Nephron progenitor cell (in vitro differentiated cells): ENCODE data around the gene NEAT1.

Experiments used
- DNase-seq: peaks from one replicate; pipeline ENCODE4 v3.0.0; 2021
- H3K27ac Mint-ChIP-seq: 2 replicates; pipeline ENCODE4 v1.8.0; 2021; ENCODE audit warnings: mild to moderate bottlenecking, moderate library complexity, mixed read lengths
- H3K27me3 Mint-ChIP-seq: 2 replicates; pipeline ENCODE4 v1.8.0; 2021; ENCODE audit warnings: mild to moderate bottlenecking, low read depth, mixed read lengths; ENCODE audit not compliant: poor library complexity
- H3K36me3 Mint-ChIP-seq: 2 replicates; pipeline ENCODE4 v1.8.0; 2021; ENCODE audit warnings: low read depth, mixed read lengths
- H3K4me1 Mint-ChIP-seq: 2 replicates; pipeline ENCODE4 v1.8.0; 2021; ENCODE audit warnings: mixed read lengths
- H3K4me3 Mint-ChIP-seq: 2 replicates; pipeline ENCODE4 v1.8.0; 2021; ENCODE audit warnings: mild to moderate bottlenecking, moderate library complexity, mixed read lengths
- H3K9me3 Mint-ChIP-seq: 2 replicates; pipeline ENCODE4 v1.8.0; 2021; ENCODE audit warnings: mild to moderate bottlenecking, moderate library complexity, mixed read lengths
- TF ChIP-seq, protein P1 (sequence below): fragments of 200-600 bp; sonication (generic); IDR thresholded peaks from 2 replicates; pipeline ENCODE4 v1.5.0; 2021; ENCODE audit warnings: antibody characterized with exemption

NEAT1 gene

DNA sequence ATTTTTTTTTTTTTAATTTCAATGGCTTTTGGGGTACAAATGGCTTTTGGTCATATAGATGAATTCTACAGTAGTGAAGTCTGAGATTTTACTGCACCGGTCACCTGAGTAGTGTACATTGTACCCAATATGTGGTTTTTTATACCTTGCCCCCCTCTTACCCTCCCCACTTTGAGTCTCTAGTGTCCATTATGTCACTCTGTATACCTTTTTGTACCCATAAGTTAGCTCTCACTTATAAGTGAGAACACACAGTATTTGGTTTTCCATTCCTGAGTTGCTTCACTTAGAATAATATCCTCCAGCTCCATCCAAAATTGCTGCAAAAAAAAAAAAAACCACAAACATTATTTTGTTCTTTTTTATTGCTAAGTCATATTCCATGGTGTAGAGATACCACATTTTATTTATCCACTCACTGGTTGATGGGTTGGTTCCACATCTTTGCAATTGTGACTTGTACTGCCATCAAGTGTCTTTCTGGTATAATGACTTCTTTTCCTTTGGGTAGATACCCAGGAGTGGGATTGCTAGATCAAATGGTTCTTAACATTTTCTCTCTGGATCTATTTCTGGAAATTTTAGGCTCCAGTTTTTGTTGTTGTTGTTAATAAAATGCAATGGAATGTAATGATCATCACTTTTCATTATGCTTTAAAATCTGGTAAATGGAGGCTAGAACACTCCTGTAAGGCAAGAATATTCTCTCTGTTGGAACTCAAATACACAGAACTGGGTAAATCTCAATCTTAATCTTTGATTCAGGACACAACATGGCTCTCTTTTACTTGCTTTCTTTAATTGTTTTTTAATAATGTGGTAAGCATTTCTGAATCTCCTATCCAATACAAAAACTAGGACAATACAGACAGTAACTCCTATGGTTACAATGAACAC lies 10.3 kb downstream of the NEAT1 start:
- TF ChIP-seq, protein P1, sequence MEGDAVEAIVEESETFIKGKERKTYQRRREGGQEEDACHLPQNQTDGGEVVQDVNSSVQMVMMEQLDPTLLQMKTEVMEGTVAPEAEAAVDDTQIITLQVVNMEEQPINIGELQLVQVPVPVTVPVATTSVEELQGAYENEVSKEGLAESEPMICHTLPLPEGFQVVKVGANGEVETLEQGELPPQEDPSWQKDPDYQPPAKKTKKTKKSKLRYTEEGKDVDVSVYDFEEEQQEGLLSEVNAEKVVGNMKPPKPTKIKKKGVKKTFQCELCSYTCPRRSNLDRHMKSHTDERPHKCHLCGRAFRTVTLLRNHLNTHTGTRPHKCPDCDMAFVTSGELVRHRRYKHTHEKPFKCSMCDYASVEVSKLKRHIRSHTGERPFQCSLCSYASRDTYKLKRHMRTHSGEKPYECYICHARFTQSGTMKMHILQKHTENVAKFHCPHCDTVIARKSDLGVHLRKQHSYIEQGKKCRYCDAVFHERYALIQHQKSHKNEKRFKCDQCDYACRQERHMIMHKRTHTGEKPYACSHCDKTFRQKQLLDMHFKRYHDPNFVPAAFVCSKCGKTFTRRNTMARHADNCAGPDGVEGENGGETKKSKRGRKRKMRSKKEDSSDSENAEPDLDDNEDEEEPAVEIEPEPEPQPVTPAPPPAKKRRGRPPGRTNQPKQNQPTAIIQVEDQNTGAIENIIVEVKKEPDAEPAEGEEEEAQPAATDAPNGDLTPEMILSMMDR: no peak
- no peaks in the 10 kb centered on the region for H3K27me3 Mint-ChIP-seq
- H3K27ac Mint-ChIP-seq: no peak overlapping the region
- H3K9me3 Mint-ChIP-seq: no peaks in the 10 kb centered on the region
- H3K4me3 Mint-ChIP-seq: no peak overlapping the region
- DNase-seq: no peak
- peaks cover 39% of the 10 kb centered on the region for H3K4me1 Mint-ChIP-seq
- H3K36me3 Mint-ChIP-seq: peaks cover 25% of the 10 kb centered on the region

DNA sequence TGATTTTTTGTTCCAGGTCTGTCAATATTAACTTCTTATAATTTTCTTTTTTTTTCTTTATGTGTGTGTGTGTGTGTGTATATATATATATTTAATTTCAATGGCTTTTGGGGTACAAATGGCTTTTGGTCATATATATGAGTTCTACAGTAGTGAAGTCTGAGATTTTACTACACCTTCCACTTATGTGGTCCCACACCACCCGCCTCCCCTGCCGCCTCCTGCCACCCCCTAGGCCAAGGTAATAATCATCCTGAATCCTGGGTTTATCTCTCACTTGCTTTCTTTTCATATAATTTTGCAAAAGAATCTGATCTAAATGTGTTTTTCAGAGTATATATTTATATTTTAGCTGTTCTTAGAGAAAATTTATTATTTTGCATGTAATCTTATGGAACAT lies 11.1 kb downstream of the NEAT1 start:
- Mint-ChIP-seq H3K4me3 (no peak overlapping the region), H3K27ac (no peak overlapping the region), H3K36me3 (peaks cover 30% of the 10 kb centered on the region), H3K27me3 (no peaks in the 10 kb centered on the region), H3K9me3 (no peaks in the 10 kb centered on the region), H3K4me1 (peaks cover 32% of the 10 kb centered on the region)
- TF ChIP-seq, protein P1: no peak
- no peak for DNase-seq

DNA sequence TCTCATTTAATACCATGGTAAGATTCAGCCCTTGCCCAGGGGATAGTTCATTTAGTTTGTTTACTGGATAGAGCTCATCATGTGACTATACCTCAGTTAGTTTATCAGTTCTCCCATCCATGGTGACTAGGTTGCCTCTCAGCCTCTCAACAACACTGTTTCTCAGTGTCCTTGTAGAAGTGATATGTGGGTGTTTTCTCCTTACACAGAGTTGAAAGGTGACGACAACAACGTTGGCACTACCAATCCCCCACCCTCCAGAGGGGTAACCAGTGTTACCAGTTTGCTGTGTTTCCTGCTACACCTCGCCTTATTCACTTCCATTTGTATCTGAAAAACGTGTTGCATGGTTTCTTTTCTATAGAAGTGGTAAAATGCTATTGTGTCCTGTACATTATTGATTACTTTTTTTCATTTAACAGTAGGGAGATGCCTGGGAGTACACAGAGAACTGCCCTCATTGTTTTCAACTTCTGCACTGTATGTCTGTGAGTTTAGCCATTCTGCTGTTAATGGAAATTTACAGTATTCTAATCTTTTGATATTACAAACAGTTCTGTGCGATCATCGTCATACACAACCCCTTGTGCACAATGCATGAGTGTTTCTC lies 11.6 kb downstream of the NEAT1 start:
- Mint-ChIP-seq H3K4me1 (peaks cover 28% of the 10 kb centered on the region), H3K27ac (no peak overlapping the region), H3K9me3 (no peaks in the 10 kb centered on the region), H3K36me3 (peaks cover 35% of the 10 kb centered on the region), H3K27me3 (no peaks in the 10 kb centered on the region), H3K4me3 (no peak overlapping the region)
- DNase-seq: no peak
- TF ChIP-seq, protein P1: no peak

DNA sequence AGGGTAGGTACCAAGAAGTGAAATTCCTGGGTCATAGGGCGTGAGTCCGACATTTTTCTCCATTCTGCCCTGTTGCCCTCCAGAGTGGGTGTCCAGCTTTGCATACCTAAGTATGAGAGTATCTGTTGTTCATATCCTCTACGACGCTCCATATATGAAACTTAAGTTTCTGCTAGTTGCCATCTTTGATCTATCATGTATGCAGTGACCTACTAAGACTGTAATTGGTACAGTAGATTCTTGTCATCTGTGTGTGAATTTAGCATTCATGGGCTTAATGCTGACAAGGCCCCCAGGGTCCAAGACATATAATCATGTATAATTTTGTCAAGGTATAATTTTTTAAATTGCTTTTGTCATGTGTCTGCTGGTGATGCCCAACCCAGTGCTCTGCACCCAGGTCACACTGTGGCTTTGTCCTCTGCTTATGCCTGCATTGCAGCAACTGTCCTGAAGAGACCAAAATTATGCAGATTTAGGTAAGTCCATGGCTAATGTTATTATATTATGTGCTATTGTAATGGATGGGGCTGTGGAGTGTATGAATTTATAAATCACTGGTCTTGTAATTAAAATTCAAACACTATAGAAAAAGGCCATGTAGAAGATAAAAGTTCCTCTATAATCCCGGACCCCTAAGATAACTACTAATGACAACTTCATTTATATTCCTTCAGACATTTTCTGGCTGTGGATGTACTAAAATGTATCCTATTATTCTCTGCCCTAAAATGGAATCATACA lies 12.2 kb downstream of the NEAT1 start:
- Mint-ChIP-seq H3K27me3 (no peaks in the 10 kb centered on the region), H3K27ac (no peak overlapping the region), H3K4me1 (peaks cover 25% of the 10 kb centered on the region), H3K9me3 (no peaks in the 10 kb centered on the region), H3K36me3 (peaks cover 38% of the 10 kb centered on the region), H3K4me3 (no peak overlapping the region)
- DNase-seq: no peak
- TF ChIP-seq, protein P1: no peak

DNA sequence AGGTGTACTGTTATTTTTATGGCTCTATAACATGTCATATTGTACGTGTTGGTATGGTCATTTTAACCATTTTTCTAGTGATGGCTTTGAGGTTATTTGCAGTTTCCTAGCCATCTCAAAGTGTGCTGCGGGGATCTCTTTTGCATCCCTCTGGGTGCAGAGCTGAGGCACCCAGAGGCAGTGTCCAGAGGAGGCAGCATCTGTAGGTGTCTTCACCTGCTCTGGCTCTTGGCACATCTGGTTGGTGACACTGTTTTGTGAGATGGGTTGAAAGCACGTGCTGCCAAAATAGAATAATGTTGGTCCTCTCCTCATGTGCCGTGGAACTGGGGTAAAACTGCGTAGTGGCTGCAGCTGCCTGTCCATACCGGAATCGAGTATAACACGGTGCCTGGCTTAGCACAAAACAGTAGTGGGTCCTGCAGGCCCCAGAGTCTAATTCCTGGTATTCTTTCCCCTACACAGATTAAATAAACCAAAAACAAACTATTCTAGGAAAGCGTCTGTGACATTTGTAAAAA lies 12.9 kb downstream of the NEAT1 start:
- H3K27me3 Mint-ChIP-seq: no peaks in the 10 kb centered on the region
- no peak overlapping the region for H3K27ac Mint-ChIP-seq
- DNase-seq: no peak
- no peak overlapping the region for H3K4me3 Mint-ChIP-seq
- TF ChIP-seq, protein P1: no peak
- H3K9me3 Mint-ChIP-seq: no peaks in the 10 kb centered on the region
- H3K36me3 Mint-ChIP-seq: peaks cover 38% of the 10 kb centered on the region
- H3K4me1 Mint-ChIP-seq: peaks cover 23% of the 10 kb centered on the region
